IMR-90 (cell line): ENCODE results near the gene CNTFR. TPM values are rescaled to one million over a fixed set of nuclear protein-coding genes. Genes with fewer than 3 reads are reported as not detected.

Experiments
- ATAC-seq: fragments of 200-7000 bp; cut with Tn5 transposase; 2 replicates; pipeline ENCODE4 v1.9.1; 2020; ENCODE audit warnings: low read depth, mild to moderate bottlenecking, moderate library complexity
- BruUV-seq: library from RNA; stranded (reverse); fragments of 400-500 nt; replicated peaks from 2 replicates; lab custom pipeline; 2021; lab: Mats Ljungman, UMichigan
- CTCF ChIA-PET: fragments of 300-600 bp; formaldehyde crosslinking; extraction: SDS; loops from one replicate; lab custom pipeline; 2021; ENCODE audit warnings: antibody characterized with exemption; lab: Yijun Ruan, JAX
- POLR2A ChIA-PET: fragments of 300-600 bp; sonication (Branson Sonifier 250); formaldehyde crosslinking; loops from one replicate; lab custom pipeline; 2022; ENCODE audit warnings: antibody characterized with exemption; ENCODE audit not compliant: unreplicated experiment; lab: Charles Lee
- DNase-seq: peaks from one replicate; pipeline ENCODE4 v3.0.0; 2013
- H2AFZ ChIP-seq: replicated peaks from 2 replicates; pipeline ENCODE3; 2013; ENCODE audit warnings: low read length, mild to moderate bottlenecking; ENCODE audit not compliant: poor library complexity
- H2AK5ac ChIP-seq: 2 replicates; pipeline ENCODE4 v1.6.1; 2013; ENCODE audit warnings: low read depth, low read length, inconsistent platforms
- H2AK9ac ChIP-seq: replicated peaks from 2 replicates; pipeline ENCODE3; 2013; ENCODE audit warnings: mild to moderate bottlenecking, low read depth, low read length, moderate library complexity; ENCODE audit not compliant: poor library complexity
- H2BK120ac ChIP-seq: 2 replicates; pipeline ENCODE4 v1.6.1; 2013; ENCODE audit warnings: low read depth, low read length, inconsistent platforms
- H2BK15ac ChIP-seq: 3 replicates; pipeline ENCODE4 v1.6.1; 2013; ENCODE audit warnings: low read depth, low read length, inconsistent platforms
- H2BK20ac ChIP-seq: 2 replicates; pipeline ENCODE4 v1.6.1; 2013; ENCODE audit warnings: low read depth, mild to moderate bottlenecking, inconsistent platforms, low read length, moderate library complexity
- H2BK5ac ChIP-seq: 2 replicates; pipeline ENCODE4 v1.6.1; 2013; ENCODE audit warnings: mild to moderate bottlenecking, low read depth, low read length, inconsistent platforms; ENCODE audit not compliant: poor library complexity, severe bottlenecking
- H3K14ac ChIP-seq: replicated peaks from 2 replicates; pipeline ENCODE4 v1.6.1; 2013; ENCODE audit warnings: low read depth, low read length, inconsistent platforms
- H3K18ac ChIP-seq: 2 replicates; pipeline ENCODE4 v1.6.1; 2013; ENCODE audit warnings: low read depth, low read length, control low read depth
- H3K23ac ChIP-seq: 2 replicates; pipeline ENCODE4 v1.6.1; 2013; ENCODE audit warnings: low read depth, low read length, inconsistent platforms
- H3K27ac ChIP-seq: 2 replicates; pipeline ENCODE4 v1.5.1; 2013; ENCODE audit warnings: mild to moderate bottlenecking, control low read depth, low read length; ENCODE audit not compliant: insufficient read depth
- H3K27me3 ChIP-seq: 2 replicates; pipeline ENCODE4 v1.6.1; 2013; ENCODE audit warnings: low read length; ENCODE audit not compliant: control insufficient read depth, insufficient read depth
- H3K36me3 ChIP-seq: 2 replicates; pipeline ENCODE4 v1.6.1; 2013; ENCODE audit warnings: low read length, mixed read lengths; ENCODE audit not compliant: control insufficient read depth, insufficient read depth
- H3K4ac ChIP-seq: 2 replicates; pipeline ENCODE4 v1.6.1; 2013; ENCODE audit warnings: low read depth, low read length, inconsistent platforms
- H3K4me1 ChIP-seq: 2 replicates; pipeline ENCODE4 v1.6.1; 2013; ENCODE audit warnings: low read length, mixed read lengths; ENCODE audit not compliant: control insufficient read depth, insufficient read depth
- H3K4me2 ChIP-seq: 2 replicates; pipeline ENCODE4 v1.6.1; 2013; ENCODE audit warnings: low read depth, mild to moderate bottlenecking, control low read depth, low read length, moderate library complexity
- H3K4me3 ChIP-seq: 2 replicates; pipeline ENCODE4 v1.5.1; 2013; ENCODE audit warnings: low read depth, mild to moderate bottlenecking, control low read depth, low read length, moderate library complexity; ENCODE audit not compliant: insufficient read depth
- H3K56ac ChIP-seq: 2 replicates; pipeline ENCODE4 v1.6.1; 2013; ENCODE audit warnings: low read length, inconsistent platforms; ENCODE audit not compliant: insufficient read depth; ENCODE audit errors: extremely low read depth
- H3K79me1 ChIP-seq, 2 experiments: 2 replicates each; pipeline ENCODE4 v1.6.1; 2013; ENCODE audit warnings: low read length in 2 of 2, inconsistent platforms in 1 of 2, low read depth in 1 of 2
- H3K9ac ChIP-seq: 2 replicates; pipeline ENCODE4 v1.6.1; 2013; ENCODE audit warnings: low read depth, low read length, control low read depth
- H3K9me1 ChIP-seq: 2 replicates; pipeline ENCODE4 v1.6.1; 2013; ENCODE audit warnings: low read length, inconsistent platforms; ENCODE audit not compliant: insufficient read depth
- H3K9me3 ChIP-seq: 2 replicates; pipeline ENCODE4 v1.6.1; 2013; ENCODE audit warnings: low read length; ENCODE audit not compliant: control insufficient read depth, insufficient read depth
- H4K20me1 ChIP-seq: 2 replicates; pipeline ENCODE4 v1.6.1; 2013; ENCODE audit warnings: low read length, inconsistent platforms; ENCODE audit not compliant: insufficient read depth
- H4K5ac ChIP-seq: 2 replicates; pipeline ENCODE4 v1.6.1; 2013; ENCODE audit warnings: mild to moderate bottlenecking, low read depth, low read length, control low read depth
- H4K8ac ChIP-seq, 2 experiments: 2 replicates each; pipeline ENCODE4 v1.6.1; 2013; ENCODE audit warnings: low read depth in 2 of 2, low read length in 2 of 2, control low read depth in 1 of 2, inconsistent platforms in 1 of 2
- H4K91ac ChIP-seq: 2 replicates; pipeline ENCODE4 v1.6.1; 2013; ENCODE audit warnings: low read depth, low read length, inconsistent platforms; ENCODE audit not compliant: insufficient read depth
- CEBPB ChIP-seq: IDR thresholded peaks from 2 replicates; pipeline ENCODE4 v1.6.1; 2012; ENCODE audit warnings: low read depth, low read length, improper control_type of control experiment
- ELK1 ChIP-seq: fragments of 150-350 bp; IDR thresholded peaks from 2 replicates; pipeline ENCODE4 v1.6.1; 2016; ENCODE audit warnings: low read depth, mild to moderate bottlenecking, low read length, moderate library complexity, borderline replicate concordance
- POLR2A ChIP-seq: IDR thresholded peaks from 2 replicates; pipeline ENCODE4 v1.6.1; 2012; ENCODE audit warnings: mild to moderate bottlenecking, low read depth, low read length
- USF2 ChIP-seq: fragments of 150-350 bp; IDR thresholded peaks from 2 replicates; pipeline ENCODE4 v1.6.1; 2017; ENCODE audit warnings: mild to moderate bottlenecking, antibody characterized with exemption, low read length, low read depth
- WGBS, 2 experiments: methylation state at CpG; one replicate each; pipeline versions ENCODE4 v1.1.5 to v1.1.7; 2013; ENCODE audit warnings: missing lambda C conversion rate in 2 of 2; ENCODE audit not compliant: insufficient read length in 1 of 2; ENCODE audit errors: extremely low coverage in 2 of 2; 5-methylcytosine and 5-hydroxymethylcytosine counted together
- dilution Hi-C: fragments of 300-500 bp; cut with HindIII; formaldehyde crosslinking; loops from one replicate; pipeline ENCODE4 v1.14.3; 2018; ENCODE audit warnings: low sequenced_read_pairs; ENCODE audit not compliant: unreplicated experiment
- in situ Hi-C: fragments of 300-500 bp; cut with MboI; formaldehyde crosslinking; loops from 3 replicates; pipeline ENCODE4 v1.14.3; 2019; ENCODE audit warnings: low sequenced_read_pairs, inconsistent platforms, mixed read lengths
- intact Hi-C: fragments of 100-400 bp; cut with micrococcal nuclease; formaldehyde crosslinking; loops from 2 replicates; pipeline ENCODE4 v1.10.0; 2022
- polyA plus RNA-seq, 3 experiments: library from polyadenylated mRNA; depleted of rRNA; stranded (reverse); fragments of >200 nt; gene quantifications; 2 replicates each; pipeline ENCODE4 v1.2.3, GENCODE V29; 2012; ENCODE audit warnings: low replicate concordance in 1 of 3
- total RNA-seq: library from RNA; depleted of rRNA; stranded (reverse); fragments of >200 nt; gene quantifications from 2 replicates; pipeline ENCODE4 v1.2.3, GENCODE V29; 2012

The CNTFR gene
- total and polyA plus RNA-seq, 2 of the 4 experiments (the other 2 are of a cell fraction): not detected

- ChIA-PET CTCF (no interaction called here), POLR2A (no interaction called here)
- in situ Hi-C loops: no loop called here
These were observed 77.1 kb downstream of the CNTFR start for GRCh38 chr9:34512131-34513078.

More at GRCh38 chr9:34512131-34513078, 77.1 kb downstream of the CNTFR start:
- intact Hi-C loops: no loop called here
- no peak overlapping the region for H3K27ac ChIP-seq
- no peaks in the 10 kb centered on the region for H3K36me3 ChIP-seq
- no peaks in the 10 kb centered on the region for H3K9me1 ChIP-seq
- H3K9ac ChIP-seq: no peak overlapping the region
- H3K4ac ChIP-seq: no peak overlapping the region
- H2AK5ac ChIP-seq: no peak overlapping the region
- H2BK120ac ChIP-seq: no peak overlapping the region
- H3K27me3 ChIP-seq: peaks cover 55% of the 10 kb centered on the region
- H2BK15ac ChIP-seq: no peak overlapping the region
- no peak for DNase-seq
- H2AK9ac ChIP-seq: no peak overlapping the region
- H4K8ac ChIP-seq: no peak overlapping the region
- H3K14ac ChIP-seq: no peak overlapping the region
- no peak overlapping the region for H3K23ac ChIP-seq
- no peaks in the 10 kb centered on the region for H3K9me3 ChIP-seq
- TF ChIP-seq CEBPB (no peak), USF2 (no peak), ELK1 (no peak), POLR2A (no peak)
- 17% methylated on average over 3 of the region's 9 CpGs; no CpG with 5 or more reads in 1 of the 2 experiments for WGBS, 2 experiments
- H3K56ac ChIP-seq: no peak overlapping the region
- H2BK20ac ChIP-seq: no peak overlapping the region
- dilution Hi-C loops: no loop called here
- H3K79me1 ChIP-seq: no peaks in the 10 kb centered on the region
- H3K4me1 ChIP-seq: no peaks in the 10 kb centered on the region
- no peak overlapping the region for H2AFZ ChIP-seq
- H2BK5ac ChIP-seq: no peak overlapping the region
- no peaks in the 10 kb centered on the region for H4K20me1 ChIP-seq
- no peak for ATAC-seq
- H4K5ac ChIP-seq: no peak overlapping the region
- no peak overlapping the region for H3K4me2 ChIP-seq
- H3K4me3 ChIP-seq: no peak overlapping the region
- H3K18ac ChIP-seq: no peak overlapping the region
- no peak overlapping the region for H4K91ac ChIP-seq
- BruUV-seq: no TSS peak
